Cardiac muscle cell (in vitro differentiated cells and primary cell): ENCODE measurements around the gene RAI1. TPM values are rescaled to one million over a fixed set of nuclear protein-coding genes. Genes with fewer than 3 reads are reported as not detected.

Source experiments
- DNase-seq, 2 donors: peaks; one replicate each; pipeline versions ENCODE4 v3.0.0 to v3.0.0-alpha.2; 2010 to 2017; ENCODE audit warnings: low read depth in 1 of 2, low spot score in 1 of 2
- H3K27ac ChIP-seq: fragments of 200-600 bp; sonication (generic); 2 replicates; pipeline ENCODE4 v1.5.1; 2016
- H3K27me3 ChIP-seq: fragments of 200-600 bp; sonication (generic); 2 replicates; pipeline ENCODE4 v1.6.0; 2016; ENCODE audit warnings: control low read depth
- H3K36me3 ChIP-seq: fragments of 200-600 bp; sonication (generic); 2 replicates; pipeline ENCODE4 v1.5.1; 2016; ENCODE audit warnings: control low read depth
- H3K4me1 ChIP-seq: fragments of 200-600 bp; sonication (generic); 2 replicates; pipeline ENCODE4 v1.8.1; 2017; ENCODE audit warnings: low read depth, mild to moderate bottlenecking, mixed run types
- H3K4me3 ChIP-seq: fragments of 200-600 bp; sonication (generic); 2 replicates; pipeline ENCODE4 v1.5.1; 2016; ENCODE audit warnings: mild to moderate bottlenecking
- H3K9me3 ChIP-seq: fragments of 200-600 bp; sonication (generic); 2 replicates; pipeline ENCODE4 v1.5.1; 2017; ENCODE audit warnings: low read depth, mild to moderate bottlenecking, control low read depth
- CTCF ChIP-seq: IDR thresholded peaks from 2 replicates; pipeline ENCODE4 v1.5.1; 2012; ENCODE audit warnings: low read depth, mild to moderate bottlenecking, low read length
- polyA plus RNA-seq: library from polyadenylated mRNA; unstranded; fragments of >200 nt; fragmentation: Nextera tagmentation; extraction: Ambion mirVana; gene quantifications from 2 replicates; pipeline ENCODE4 v1.2.1, GENCODE V29; 2016
- total RNA-seq: library from RNA; depleted of rRNA; stranded (reverse); fragments of >200 nt; gene quantifications from 2 replicates; pipeline ENCODE4 v1.2.3, GENCODE V29; 2016

Gene RAI1
- total and polyA plus RNA-seq, 2 experiments from 2014 or later = 20.2 to 46.2 TPM

GRCh38 chr17:17710355-17710727 is 29.1 kb downstream of the RAI1 start:
- no peak for TF ChIP-seq CTCF
- H3K27ac ChIP-seq = no peak overlapping the region
- no peak overlapping the region for H3K4me3 ChIP-seq
- H3K36me3 ChIP-seq = no peaks in the 10 kb centered on the region
- no peak for DNase-seq
- peaks cover 16% of the 10 kb centered on the region for H3K4me1 ChIP-seq
- H3K27me3 ChIP-seq = no peaks in the 10 kb centered on the region
- no peaks in the 10 kb centered on the region for H3K9me3 ChIP-seq

GRCh38 chr17:17710728-17711541 is 29.7 kb downstream of the RAI1 start:
- peak in 1 of 2 donors; percentile 88 for DNase-seq
- no peak overlapping the region for H3K4me3 ChIP-seq
- no peak overlapping the region for H3K27ac ChIP-seq
- H3K9me3 ChIP-seq = no peaks in the 10 kb centered on the region
- H3K36me3 ChIP-seq = no peaks in the 10 kb centered on the region
- H3K4me1 ChIP-seq = peaks cover 16% of the 10 kb centered on the region
- no peak for TF ChIP-seq CTCF
- H3K27me3 ChIP-seq = no peaks in the 10 kb centered on the region

- H3K9me3 ChIP-seq = no peaks in the 10 kb centered on the region
- no peak overlapping the region for H3K27ac ChIP-seq
- TF ChIP-seq CTCF = no peak
- H3K27me3 ChIP-seq = no peaks in the 10 kb centered on the region
- no peaks in the 10 kb centered on the region for H3K36me3 ChIP-seq
- H3K4me3 ChIP-seq = no peak overlapping the region
- peaks cover 16% of the 10 kb centered on the region for H3K4me1 ChIP-seq
- no peak for DNase-seq
Observed at GRCh38 chr17:17711641-17712162, 30.4 kb downstream of the RAI1 start.

GRCh38 chr17:17712268-17712924 is 31.1 kb downstream of the RAI1 start:
- H3K9me3 ChIP-seq = no peaks in the 10 kb centered on the region
- H3K27me3 ChIP-seq = no peaks in the 10 kb centered on the region
- peaks cover 16% of the 10 kb centered on the region for H3K4me1 ChIP-seq
- DNase-seq = peak in 1 of 2 donors; percentile 76
- no peak for TF ChIP-seq CTCF
- no peak overlapping the region for H3K4me3 ChIP-seq
- no peak overlapping the region for H3K27ac ChIP-seq
- H3K36me3 ChIP-seq = no peaks in the 10 kb centered on the region

GRCh38 chr17:17713839-17714238 is 32.6 kb downstream of the RAI1 start:
- peak in 1 of 2 donors; percentile 56 for DNase-seq
- TF ChIP-seq CTCF = no peak
- peaks cover 16% of the 10 kb centered on the region for H3K4me1 ChIP-seq
- peaks cover 3% of the 10 kb centered on the region for H3K27me3 ChIP-seq
- no peaks in the 10 kb centered on the region for H3K36me3 ChIP-seq
- no peaks in the 10 kb centered on the region for H3K9me3 ChIP-seq
- no peak overlapping the region for H3K4me3 ChIP-seq
- H3K27ac ChIP-seq = peak overlapping the region; percentile 68
